Caki2 (cell line): Measurements from ENCODE around the gene ADAMTSL2. TPM values are rescaled to one million over a fixed set of nuclear protein-coding genes. Genes with fewer than 3 reads are reported as not detected.

ENCODE experiments used
- DNase-seq: peaks from one replicate; pipeline ENCODE4 v3.0.0-alpha.2; 2015; ENCODE audit warnings: low read depth
- in situ Hi-C: cut with HindIII; loops from 2 replicates; pipeline ENCODE4 v1.10.0; 2016; ENCODE audit warnings: low sequenced_read_pairs, low pct_unique_long_range_greater_than_20kb, mixed read lengths
- total RNA-seq: library from RNA; depleted of rRNA; stranded (reverse); fragments of >200 nt; shearing (Covaris generic); gene quantifications from 2 replicates; pipeline ENCODE4 v1.2.3, GENCODE V29; 2014; ENCODE audit warnings: low replicate concordance

ADAMTSL2 gene
- total RNA-seq, 1 experiment from 2014 or later: not detected

- DNase-seq: no peak
- in situ Hi-C loops: no loop called here
These were observed 70.4 kb downstream of the ADAMTSL2 start for GRCh38 chr9:133604856-133605255.

GRCh38 chr9:133605446-133605845, 70.9 kb downstream of the ADAMTSL2 start:
- in situ Hi-C loops: no loop called here

GRCh38 chr9:133605856-133606707, 71.6 kb downstream of the ADAMTSL2 start:
- in situ Hi-C loops: no loop called here
- no peak for DNase-seq

More at GRCh38 chr9:133605446-133605845, 70.9 kb downstream of the ADAMTSL2 start:
- no peak for DNase-seq

- in situ Hi-C loops: no loop called here
- DNase-seq: no peak
These were observed 72.2 kb downstream of the ADAMTSL2 start for GRCh38 chr9:133606708-133607025.

- in situ Hi-C loops: no loop called here
- no peak for DNase-seq
These were observed 72.9 kb downstream of the ADAMTSL2 start for GRCh38 chr9:133607381-133607780.

GRCh38 chr9:133607976-133608375, 73.5 kb downstream of the ADAMTSL2 start:
- in situ Hi-C loops: no loop called here
- no peak for DNase-seq

GRCh38 chr9:133608382-133608781, 73.9 kb downstream of the ADAMTSL2 start:
- no peak for DNase-seq
- in situ Hi-C loops: no loop called here

GRCh38 chr9:133608889-133609288, 74.4 kb downstream of the ADAMTSL2 start:
- DNase-seq: no peak
- in situ Hi-C loops: no loop called here

GRCh38 chr9:133609311-133610098, 75.0 kb downstream of the ADAMTSL2 start, which contains the start of gene FAM163B:
Gene FAM163B, minus strand, starts transcription at chr9:133609389. Its CDS starts 29,166 bp downstream, at chr9:133580223.
- in situ Hi-C loops: no loop called here
- peak; percentile 65 for DNase-seq

GRCh38 chr9:133610845-133611244, 76.3 kb downstream of the ADAMTSL2 start:
- no peak for DNase-seq
- in situ Hi-C loops: no loop called here

- DNase-seq: no peak
- in situ Hi-C loops: no loop called here
These were observed 77.5 kb downstream of the ADAMTSL2 start for GRCh38 chr9:133612051-133612450.

GRCh38 chr9:133612816-133613215, 78.3 kb downstream of the ADAMTSL2 start:
- in situ Hi-C loops: no loop called here
- no peak for DNase-seq

GRCh38 chr9:133613432-133613831, 78.9 kb downstream of the ADAMTSL2 start:
- in situ Hi-C loops: no loop called here
- no peak for DNase-seq

GRCh38 chr9:133614056-133614455, 79.6 kb downstream of the ADAMTSL2 start:
- DNase-seq: no peak
- in situ Hi-C loops: no loop called here

GRCh38 chr9:133614678-133615077, 80.2 kb downstream of the ADAMTSL2 start:
- in situ Hi-C loops: no loop called here

GRCh38 chr9:133615186-133615585, 80.7 kb downstream of the ADAMTSL2 start:
- in situ Hi-C loops: no loop called here
- DNase-seq: no peak

More at GRCh38 chr9:133614678-133615077, 80.2 kb downstream of the ADAMTSL2 start:
- no peak for DNase-seq

GRCh38 chr9:133615606-133616188, 81.2 kb downstream of the ADAMTSL2 start:
- no peak for DNase-seq
- in situ Hi-C loops: no loop called here

GRCh38 chr9:133616643-133617405, 82.3 kb downstream of the ADAMTSL2 start:
- DNase-seq: no peak
- in situ Hi-C loops: no loop called here
